Liver (tissue), 9 donors: Measurements from ENCODE around the gene JAK2. TPM values are rescaled to one million over a fixed set of nuclear protein-coding genes. Genes with fewer than 3 reads are reported as not detected.

Source experiments
- DNase-seq: peaks from one replicate; pipeline ENCODE4 v3.0.0-alpha.2; 2017; ENCODE audit warnings: low spot score
- H3K27ac ChIP-seq, 2 donors: one replicate each; pipeline ENCODE4 v1.7.0; 2013; ENCODE audit warnings: inconsistent platforms in 2 of 2, low read length in 2 of 2, control low read depth in 1 of 2, low read depth in 1 of 2, mild to moderate bottlenecking in 1 of 2
- H3K27me3 ChIP-seq, 4 donors: one replicate each; pipeline versions ENCODE4 v1.6.1 to v1.7.0; 2013; ENCODE audit warnings: low read length in 3 of 4, inconsistent platforms in 1 of 4, mild to moderate bottlenecking in 1 of 4, moderate library complexity in 1 of 4; ENCODE audit not compliant: control insufficient read depth in 4 of 4, insufficient read depth in 4 of 4
- H3K36me3 ChIP-seq, 4 donors: one replicate each; pipeline versions ENCODE4 v1.6.1 to v1.7.0; 2013; ENCODE audit warnings: low read length in 3 of 4, mild to moderate bottlenecking in 3 of 4, low read depth in 1 of 4, moderate library complexity in 1 of 4; ENCODE audit not compliant: control insufficient read depth in 4 of 4, insufficient read depth in 3 of 4
- H3K4me1 ChIP-seq, 4 donors: one replicate each; pipeline versions ENCODE4 v1.6.1 to v1.7.0; 2013; ENCODE audit warnings: low read length in 3 of 4, mild to moderate bottlenecking in 3 of 4, moderate library complexity in 1 of 4; ENCODE audit not compliant: control insufficient read depth in 4 of 4, insufficient read depth in 4 of 4
- H3K4me3 ChIP-seq, 3 donors: one replicate each; pipeline versions ENCODE4 v1.6.1 to v1.7.0; 2013; ENCODE audit warnings: low read length in 3 of 3, control low read depth in 1 of 3, low read depth in 1 of 3, mild to moderate bottlenecking in 1 of 3
- H3K9ac ChIP-seq, 2 donors: one replicate each; pipeline ENCODE4 v1.7.0; 2013; ENCODE audit warnings: low read length in 2 of 2, mild to moderate bottlenecking in 2 of 2, moderate library complexity in 2 of 2, control low read depth in 1 of 2, low read depth in 1 of 2
- H3K9me3 ChIP-seq, 4 donors: one replicate each; pipeline versions ENCODE4 v1.6.1 to v1.7.0; 2013; ENCODE audit warnings: low read length in 3 of 4; ENCODE audit not compliant: control insufficient read depth in 4 of 4
- EGR1 ChIP-seq, 2 donors: IDR thresholded peaks; 2 replicates each; pipeline ENCODE4 v1.6.1; 2016 to 2018; ENCODE audit warnings: antibody characterized with exemption in 2 of 2, low read depth in 2 of 2
- FOXA1 ChIP-seq: IDR thresholded peaks from 2 replicates; pipeline ENCODE4 v1.6.1; 2016; ENCODE audit warnings: antibody characterized with exemption
- FOXA2 ChIP-seq: IDR thresholded peaks from 2 replicates; pipeline ENCODE4 v1.6.1; 2016; ENCODE audit warnings: antibody characterized with exemption
- GABPA ChIP-seq, 2 donors: IDR thresholded peaks in 1 of 2; conservative IDR thresholded peaks in 1 of 2; 2 replicates each; pipeline ENCODE4 v1.6.1; 2016; ENCODE audit warnings: antibody characterized with exemption in 2 of 2, mild to moderate bottlenecking in 1 of 2, moderate library complexity in 1 of 2
- HNF4A ChIP-seq, 2 donors: conservative IDR thresholded peaks; 2 replicates each; pipeline ENCODE4 v1.6.1; 2016; ENCODE audit warnings: antibody characterized with exemption in 2 of 2, mild to moderate bottlenecking in 2 of 2
- HNF4G ChIP-seq: IDR thresholded peaks from 2 replicates; pipeline ENCODE4 v1.6.1; 2016; ENCODE audit warnings: antibody characterized with exemption
- JUND ChIP-seq, 2 donors: IDR thresholded peaks; 2 replicates each; pipeline ENCODE4 v1.6.1; 2016; ENCODE audit warnings: antibody characterized with exemption in 2 of 2
- NR2F2 ChIP-seq: IDR thresholded peaks from 2 replicates; pipeline ENCODE4 v1.6.1; 2016; ENCODE audit warnings: antibody characterized with exemption
- RAD21 ChIP-seq, 2 donors: IDR thresholded peaks; 2 replicates each; pipeline ENCODE4 v1.6.1; 2016; ENCODE audit warnings: antibody characterized with exemption in 2 of 2, mild to moderate bottlenecking in 2 of 2
- RXRA ChIP-seq, 2 donors: IDR thresholded peaks; 2 replicates each; pipeline ENCODE4 v1.6.1; 2017 to 2018; ENCODE audit warnings: antibody characterized with exemption in 2 of 2, mild to moderate bottlenecking in 1 of 2
- SP1 ChIP-seq: IDR thresholded peaks from 2 replicates; pipeline ENCODE4 v1.6.1; 2018; ENCODE audit warnings: antibody characterized with exemption, mild to moderate bottlenecking
- TAF1 ChIP-seq: conservative IDR thresholded peaks from 2 replicates; pipeline ENCODE4 v1.6.1; 2016; ENCODE audit warnings: antibody characterized with exemption, mild to moderate bottlenecking
- YY1 ChIP-seq: IDR thresholded peaks from 2 replicates; pipeline ENCODE4 v1.6.1; 2016; ENCODE audit warnings: antibody characterized with exemption, mild to moderate bottlenecking
- WGBS: extraction: QIAGEN DNeasy Blood & Tissue Kit; methylation state at CpG from one replicate; pipeline ENCODE4 v1.1.7; 2013; 5-methylcytosine and 5-hydroxymethylcytosine counted together
- polyA plus RNA-seq, 2 donors: library from polyadenylated mRNA; stranded (reverse) in 1 of 2; unstranded in 1 of 2; fragments of 200-250 nt in 1 of 2; fragments of >200 nt in 1 of 2; fragmentation: Nextera tagmentation in 1 of 2; extraction: Ambion mirVana in 1 of 2; gene quantifications; one replicate each; pipeline versions ENCODE4 v1.2.1 to v1.2.3, GENCODE V29; 2013 to 2015
- total RNA-seq, 2 donors: library from RNA; depleted of rRNA; stranded (reverse); fragments of >200 nt; gene quantifications; one replicate each; pipeline ENCODE4 v1.2.3, GENCODE V29; 2014
- TF ChIP-seq, protein P1 (sequence below): IDR thresholded peaks from 2 replicates; pipeline ENCODE4 v1.6.1; 2016; ENCODE audit warnings: antibody characterized with exemption
- TF ChIP-seq, protein P2 (sequence below): fragments of 150-350 bp; IDR thresholded peaks from 2 replicates; pipeline ENCODE4 v1.5.1; 2017; ENCODE audit warnings: improper control_type of control experiment, low read depth, low read length; ENCODE audit not compliant: missing input control
- TF ChIP-seq, protein P3 (sequence below): IDR thresholded peaks from 2 replicates; pipeline ENCODE4 v1.6.1; 2016; ENCODE audit warnings: antibody characterized with exemption
- TF ChIP-seq, protein P4 (sequence below): IDR thresholded peaks from 2 replicates; pipeline ENCODE4 v1.6.1; 2016; ENCODE audit warnings: antibody characterized with exemption, mild to moderate bottlenecking
- TF ChIP-seq, protein P5 (sequence below): IDR thresholded peaks from 2 replicates; pipeline ENCODE4 v1.6.1; 2016; ENCODE audit warnings: antibody characterized with exemption
- donor health status: healthy.
- donor health status: healthy.
- donor health status: healthy.
- donor health status: healthy.
- donor health status: healthy.

JAK2 gene
- total and polyA plus RNA-seq, 4 donors: 1.5 to 21.5 (median 5.1) TPM

DNA sequence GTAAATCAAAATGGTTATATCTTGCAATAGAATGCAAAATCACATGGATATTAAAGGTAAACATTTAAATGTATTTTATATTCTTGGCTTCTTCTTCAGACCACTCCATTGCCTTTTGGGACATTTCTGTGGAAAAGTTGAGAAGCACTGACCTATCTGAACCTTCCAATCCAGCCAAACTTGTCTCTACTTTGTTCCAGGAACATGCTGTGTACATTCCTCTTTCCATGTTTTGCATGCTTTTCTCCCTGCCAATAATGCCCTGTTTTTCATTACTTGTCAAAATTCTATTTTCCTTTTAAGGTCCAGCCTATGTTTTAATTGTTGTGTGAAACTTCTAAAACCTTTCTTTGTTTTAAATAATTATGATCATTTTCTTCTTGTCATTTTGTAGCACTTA is 28.3 kb downstream of the JAK2 start:
- H3K27ac ChIP-seq: no peak overlapping the region
- TF ChIP-seq JUND (IDR thresholded peaks at IDR 0.05) (peak; percentile 15 to 31), YY1 (peak; percentile 16), HNF4G (no peak), TAF1 (no peak), SP1 (peak; percentile 49), RAD21 (IDR thresholded peaks at IDR 0.05) (peak in 1 of 2 donors; percentile 10), FOXA2 (no peak), RXRA (IDR thresholded peaks at IDR 0.05) (peak; percentile 17 to 32), NR2F2 (peak; percentile 94)
- TF ChIP-seq, protein P1, sequence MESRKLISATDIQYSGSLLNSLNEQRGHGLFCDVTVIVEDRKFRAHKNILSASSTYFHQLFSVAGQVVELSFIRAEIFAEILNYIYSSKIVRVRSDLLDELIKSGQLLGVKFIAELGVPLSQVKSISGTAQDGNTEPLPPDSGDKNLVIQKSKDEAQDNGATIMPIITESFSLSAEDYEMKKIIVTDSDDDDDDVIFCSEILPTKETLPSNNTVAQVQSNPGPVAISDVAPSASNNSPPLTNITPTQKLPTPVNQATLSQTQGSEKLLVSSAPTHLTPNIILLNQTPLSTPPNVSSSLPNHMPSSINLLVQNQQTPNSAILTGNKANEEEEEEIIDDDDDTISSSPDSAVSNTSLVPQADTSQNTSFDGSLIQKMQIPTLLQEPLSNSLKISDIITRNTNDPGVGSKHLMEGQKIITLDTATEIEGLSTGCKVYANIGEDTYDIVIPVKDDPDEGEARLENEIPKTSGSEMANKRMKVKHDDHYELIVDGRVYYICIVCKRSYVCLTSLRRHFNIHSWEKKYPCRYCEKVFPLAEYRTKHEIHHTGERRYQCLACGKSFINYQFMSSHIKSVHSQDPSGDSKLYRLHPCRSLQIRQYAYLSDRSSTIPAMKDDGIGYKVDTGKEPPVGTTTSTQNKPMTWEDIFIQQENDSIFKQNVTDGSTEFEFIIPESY: no peak
- peaks cover 0 to 5% (median 0%) of the 10 kb centered on the region in 4 donors for H3K36me3 ChIP-seq
- no peak for DNase-seq
- peaks cover 0 to 2% (median 1%) of the 10 kb centered on the region in 4 donors for H3K9me3 ChIP-seq
- no peak overlapping the region for H3K4me3 ChIP-seq
- H3K4me1 ChIP-seq: peaks cover 0 to 2% (median 2%) of the 10 kb centered on the region in 4 donors
- peak overlapping the region in 1 of 2 donors; percentile 14 for H3K9ac ChIP-seq
- H3K27me3 ChIP-seq: no peaks in the 10 kb centered on the region

DNA sequence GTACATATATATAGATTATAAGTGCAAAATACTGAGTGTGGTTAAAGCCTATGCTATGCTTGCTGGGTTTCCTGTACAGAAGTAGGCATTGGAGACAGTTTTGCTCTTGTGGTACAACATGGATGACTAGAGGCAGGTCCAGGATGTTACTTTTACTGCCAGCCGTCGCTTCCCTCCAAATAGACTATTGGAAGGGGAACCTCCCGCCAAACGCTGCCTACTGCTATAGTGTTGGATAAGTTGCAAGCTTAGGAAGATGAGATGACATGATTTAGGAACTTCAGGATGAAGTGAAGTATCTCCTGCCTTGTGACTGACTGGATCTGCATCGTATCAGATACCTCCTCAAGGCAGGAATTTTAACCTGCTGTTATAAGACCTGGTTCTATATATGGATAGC is 30.9 kb downstream of the JAK2 start:
- Histone ChIP-seq H3K36me3 (peaks cover 0 to 5% (median 0%) of the 10 kb centered on the region in 4 donors), H3K9me3 (peaks cover 0 to 3% (median 3%) of the 10 kb centered on the region in 4 donors), H3K4me1 (peaks cover 0 to 2% (median 2%) of the 10 kb centered on the region in 4 donors), H3K27ac (no peak overlapping the region), H3K9ac (no peak overlapping the region), H3K4me3 (no peak overlapping the region), H3K27me3 (no peaks in the 10 kb centered on the region)
- TF ChIP-seq HNF4G: no peak
- no peak for TF ChIP-seq RXRA (IDR thresholded peaks at IDR 0.05)
- TF ChIP-seq, protein P2, sequence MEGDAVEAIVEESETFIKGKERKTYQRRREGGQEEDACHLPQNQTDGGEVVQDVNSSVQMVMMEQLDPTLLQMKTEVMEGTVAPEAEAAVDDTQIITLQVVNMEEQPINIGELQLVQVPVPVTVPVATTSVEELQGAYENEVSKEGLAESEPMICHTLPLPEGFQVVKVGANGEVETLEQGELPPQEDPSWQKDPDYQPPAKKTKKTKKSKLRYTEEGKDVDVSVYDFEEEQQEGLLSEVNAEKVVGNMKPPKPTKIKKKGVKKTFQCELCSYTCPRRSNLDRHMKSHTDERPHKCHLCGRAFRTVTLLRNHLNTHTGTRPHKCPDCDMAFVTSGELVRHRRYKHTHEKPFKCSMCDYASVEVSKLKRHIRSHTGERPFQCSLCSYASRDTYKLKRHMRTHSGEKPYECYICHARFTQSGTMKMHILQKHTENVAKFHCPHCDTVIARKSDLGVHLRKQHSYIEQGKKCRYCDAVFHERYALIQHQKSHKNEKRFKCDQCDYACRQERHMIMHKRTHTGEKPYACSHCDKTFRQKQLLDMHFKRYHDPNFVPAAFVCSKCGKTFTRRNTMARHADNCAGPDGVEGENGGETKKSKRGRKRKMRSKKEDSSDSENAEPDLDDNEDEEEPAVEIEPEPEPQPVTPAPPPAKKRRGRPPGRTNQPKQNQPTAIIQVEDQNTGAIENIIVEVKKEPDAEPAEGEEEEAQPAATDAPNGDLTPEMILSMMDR: no peak
- no peak for TF ChIP-seq NR2F2
- no peak for TF ChIP-seq YY1
- TF ChIP-seq JUND (IDR thresholded peaks at IDR 0.05): no peak
- no peak for TF ChIP-seq RAD21 (IDR thresholded peaks at IDR 0.05)
- TF ChIP-seq, protein P3, sequence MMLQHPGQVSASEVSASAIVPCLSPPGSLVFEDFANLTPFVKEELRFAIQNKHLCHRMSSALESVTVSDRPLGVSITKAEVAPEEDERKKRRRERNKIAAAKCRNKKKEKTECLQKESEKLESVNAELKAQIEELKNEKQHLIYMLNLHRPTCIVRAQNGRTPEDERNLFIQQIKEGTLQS: no peak
- TF ChIP-seq TAF1: no peak
- no peak for TF ChIP-seq HNF4A (conservative IDR thresholded peaks at IDR 0.05)
- no peak for TF ChIP-seq FOXA1
- no peak for TF ChIP-seq GABPA (IDR thresholded peaks at IDR 0.05 in 1 of 2, conservative IDR thresholded peaks at IDR 0.05 in 1 of 2)
- TF ChIP-seq, protein P4, sequence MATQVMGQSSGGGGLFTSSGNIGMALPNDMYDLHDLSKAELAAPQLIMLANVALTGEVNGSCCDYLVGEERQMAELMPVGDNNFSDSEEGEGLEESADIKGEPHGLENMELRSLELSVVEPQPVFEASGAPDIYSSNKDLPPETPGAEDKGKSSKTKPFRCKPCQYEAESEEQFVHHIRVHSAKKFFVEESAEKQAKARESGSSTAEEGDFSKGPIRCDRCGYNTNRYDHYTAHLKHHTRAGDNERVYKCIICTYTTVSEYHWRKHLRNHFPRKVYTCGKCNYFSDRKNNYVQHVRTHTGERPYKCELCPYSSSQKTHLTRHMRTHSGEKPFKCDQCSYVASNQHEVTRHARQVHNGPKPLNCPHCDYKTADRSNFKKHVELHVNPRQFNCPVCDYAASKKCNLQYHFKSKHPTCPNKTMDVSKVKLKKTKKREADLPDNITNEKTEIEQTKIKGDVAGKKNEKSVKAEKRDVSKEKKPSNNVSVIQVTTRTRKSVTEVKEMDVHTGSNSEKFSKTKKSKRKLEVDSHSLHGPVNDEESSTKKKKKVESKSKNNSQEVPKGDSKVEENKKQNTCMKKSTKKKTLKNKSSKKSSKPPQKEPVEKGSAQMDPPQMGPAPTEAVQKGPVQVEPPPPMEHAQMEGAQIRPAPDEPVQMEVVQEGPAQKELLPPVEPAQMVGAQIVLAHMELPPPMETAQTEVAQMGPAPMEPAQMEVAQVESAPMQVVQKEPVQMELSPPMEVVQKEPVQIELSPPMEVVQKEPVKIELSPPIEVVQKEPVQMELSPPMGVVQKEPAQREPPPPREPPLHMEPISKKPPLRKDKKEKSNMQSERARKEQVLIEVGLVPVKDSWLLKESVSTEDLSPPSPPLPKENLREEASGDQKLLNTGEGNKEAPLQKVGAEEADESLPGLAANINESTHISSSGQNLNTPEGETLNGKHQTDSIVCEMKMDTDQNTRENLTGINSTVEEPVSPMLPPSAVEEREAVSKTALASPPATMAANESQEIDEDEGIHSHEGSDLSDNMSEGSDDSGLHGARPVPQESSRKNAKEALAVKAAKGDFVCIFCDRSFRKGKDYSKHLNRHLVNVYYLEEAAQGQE: no peak
- TF ChIP-seq FOXA2: no peak
- TF ChIP-seq, protein P5, sequence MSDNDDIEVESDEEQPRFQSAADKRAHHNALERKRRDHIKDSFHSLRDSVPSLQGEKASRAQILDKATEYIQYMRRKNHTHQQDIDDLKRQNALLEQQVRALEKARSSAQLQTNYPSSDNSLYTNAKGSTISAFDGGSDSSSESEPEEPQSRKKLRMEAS: no peak
- no peak for TF ChIP-seq SP1
- TF ChIP-seq, protein P1: no peak
- TF ChIP-seq EGR1 (IDR thresholded peaks at IDR 0.05; ENCODE audit: low read depth in 2 of 2): no peak
- DNase-seq: no peak
- 96% methylated on average over 5 of the region's 5 CpGs for WGBS
